GM18861 (cell line): ENCODE measurements around the gene SLC25A26.

Experiments
- ATAC-seq: cut with Tn5 transposase; IDR thresholded peaks from one replicate; pipeline ENCODE4 v1.9.1; 2021; ENCODE audit not compliant: unreplicated experiment

The SLC25A26 gene

DNA sequence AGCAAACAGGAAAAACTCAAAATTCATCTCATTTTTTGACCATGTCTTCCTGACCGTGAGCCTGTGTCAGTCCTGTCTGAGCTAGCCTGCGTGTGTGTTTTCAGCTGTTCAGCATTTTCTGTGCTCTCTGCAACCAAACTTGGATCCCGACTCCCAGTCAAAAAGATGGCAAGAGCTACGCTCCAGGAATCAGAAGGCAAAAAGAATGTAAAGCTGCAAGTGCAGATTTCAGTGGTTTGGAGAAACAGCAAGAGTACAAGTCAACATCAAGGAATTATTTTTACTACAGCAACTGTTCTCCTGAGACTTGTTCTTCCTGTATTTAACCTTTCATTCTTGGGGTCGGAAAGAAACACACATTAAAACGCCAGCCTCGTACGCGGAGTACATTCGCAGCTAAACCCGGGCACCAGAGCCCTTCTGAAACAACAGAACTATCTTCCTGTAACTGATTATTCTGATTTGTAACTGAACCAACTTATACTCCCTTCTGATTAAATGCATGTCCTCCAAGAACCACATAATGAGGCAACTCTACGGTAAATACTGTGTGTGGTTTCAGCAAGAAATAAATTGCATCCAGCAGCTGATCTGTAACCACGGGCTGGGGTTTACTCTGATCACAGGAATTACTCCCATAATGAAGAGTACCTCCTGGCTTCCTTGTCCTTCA is 172.7 kb downstream of the SLC25A26 start:
- ATAC-seq: peak; percentile 8

DNA sequence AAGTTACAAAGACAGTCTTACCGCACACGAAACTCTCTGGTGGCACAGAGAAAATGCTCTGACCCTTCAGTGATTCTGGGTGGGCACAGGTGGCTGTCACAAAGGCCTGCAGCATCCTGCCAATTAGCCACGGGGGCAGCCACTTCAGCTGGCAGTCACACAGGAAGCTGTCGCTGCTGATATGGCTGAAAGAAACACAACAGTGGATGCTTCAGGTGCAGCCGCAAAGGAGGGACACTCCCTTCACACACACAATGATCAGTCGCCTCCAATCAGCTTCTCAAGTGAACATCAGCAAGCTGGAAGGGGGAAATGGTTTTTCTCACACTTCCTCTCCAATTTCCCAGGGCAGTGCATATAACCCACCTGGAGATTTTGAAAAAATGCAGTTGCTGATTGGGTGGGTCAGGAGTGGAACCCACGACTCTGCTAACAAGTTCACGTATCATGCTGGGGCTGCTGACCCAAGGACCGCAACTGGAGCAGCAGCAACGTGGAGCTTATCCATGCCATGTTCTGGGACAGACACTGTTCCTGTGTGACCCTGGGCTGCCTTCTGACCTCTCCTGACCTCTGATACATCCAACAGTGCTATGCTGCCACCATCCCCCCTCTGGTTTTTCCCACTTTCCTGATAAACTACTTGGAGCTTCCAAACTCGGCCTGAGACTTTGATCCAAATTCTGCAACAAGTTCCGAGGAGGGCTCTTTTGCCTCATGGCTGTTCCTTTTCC is 173.4 kb downstream of the SLC25A26 start:
- ATAC-seq: peak; percentile 89

DNA sequence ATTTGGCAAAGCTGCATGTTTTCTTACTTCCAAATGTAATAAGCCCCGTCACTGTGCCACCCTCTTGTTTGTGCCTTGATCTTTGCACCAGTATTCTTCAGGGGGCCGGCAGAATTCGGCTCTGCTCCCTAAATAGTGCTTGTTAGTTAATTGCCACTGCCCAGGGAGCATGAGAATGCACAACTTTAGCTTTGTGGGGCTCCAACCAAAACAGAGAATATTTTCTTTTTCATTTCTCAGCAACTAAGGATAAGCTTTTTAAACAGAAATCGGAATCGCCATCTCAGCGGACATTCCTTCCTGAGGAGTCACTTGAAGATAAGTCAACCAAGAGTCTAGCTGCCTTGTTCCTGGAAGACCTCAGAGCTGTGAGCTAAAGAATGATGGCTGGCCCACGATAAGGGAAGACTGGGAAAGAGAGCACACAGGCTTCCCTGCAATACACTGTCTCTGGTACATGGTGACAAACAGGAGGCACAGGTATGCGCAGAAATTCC is 174.0 kb downstream of the SLC25A26 start:
- ATAC-seq: no peak

DNA sequence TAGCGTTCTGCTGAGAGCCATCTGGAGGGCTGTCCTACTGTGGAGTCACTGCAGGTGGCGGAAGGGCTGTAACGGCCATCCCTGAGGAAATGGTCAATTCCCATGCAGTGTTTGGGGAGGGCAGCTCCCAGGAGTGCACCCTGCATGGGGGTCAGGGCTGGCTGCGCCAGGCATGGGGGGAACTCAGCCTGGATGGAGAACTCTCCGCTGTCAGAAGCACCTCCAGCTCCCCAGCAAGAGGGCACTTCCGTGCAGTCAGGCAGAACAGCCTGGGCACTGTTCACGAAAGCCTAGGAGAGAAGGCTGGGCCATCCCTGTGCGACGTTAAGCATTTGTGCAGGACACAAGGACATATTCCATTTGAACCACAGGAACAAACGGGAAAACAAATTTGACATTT is 174.8 kb downstream of the SLC25A26 start:
- ATAC-seq: no peak

DNA sequence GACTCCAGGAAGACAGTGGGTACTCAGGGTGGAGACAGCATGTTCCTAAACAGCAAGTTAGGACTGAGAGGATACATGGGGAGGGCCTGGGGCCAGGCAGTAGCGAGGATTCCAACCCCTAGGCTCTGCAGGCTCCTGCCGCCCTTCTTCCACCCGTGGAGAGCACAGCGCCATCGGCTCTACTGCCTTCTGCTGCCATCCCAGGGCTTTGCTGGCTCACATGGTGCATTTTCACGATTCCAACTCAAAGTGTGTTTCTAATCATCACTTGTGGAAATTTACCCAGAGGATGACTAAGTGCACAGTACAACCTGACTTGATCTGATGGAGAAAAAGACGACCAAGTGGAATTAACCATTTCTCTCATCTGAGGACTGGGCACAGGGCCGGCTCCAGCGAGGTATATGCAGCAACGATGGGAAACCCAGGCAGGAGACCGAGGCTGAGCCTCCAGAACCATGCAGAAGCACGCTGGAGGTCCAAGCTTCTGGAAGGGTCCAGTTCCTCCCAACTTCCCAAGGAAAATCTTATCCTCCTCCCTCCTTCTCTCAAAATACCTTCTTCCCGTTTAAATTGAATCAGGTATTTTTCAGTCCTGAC is 175.5 kb downstream of the SLC25A26 start:
- ATAC-seq: no peak

DNA sequence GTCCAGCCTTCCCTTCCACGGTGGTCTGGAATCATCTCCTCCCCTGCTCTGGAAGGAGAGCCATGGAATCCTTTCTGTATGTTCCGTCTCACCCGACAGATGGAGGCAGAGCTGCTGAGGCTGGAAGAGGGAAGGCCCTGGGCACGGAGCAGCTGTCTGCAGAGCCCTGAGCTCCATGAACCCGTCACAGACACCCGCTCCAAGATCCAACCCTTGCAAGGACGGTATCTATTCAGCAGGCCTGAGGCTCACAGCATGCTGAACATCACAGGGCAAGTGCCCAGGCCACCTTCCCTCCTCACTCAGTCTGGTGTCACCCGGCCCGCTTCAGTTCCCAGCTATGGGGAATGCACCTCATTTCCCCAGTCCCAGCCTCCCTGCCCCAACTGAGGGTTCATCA is 176.1 kb downstream of the SLC25A26 start:
- no peak for ATAC-seq

DNA sequence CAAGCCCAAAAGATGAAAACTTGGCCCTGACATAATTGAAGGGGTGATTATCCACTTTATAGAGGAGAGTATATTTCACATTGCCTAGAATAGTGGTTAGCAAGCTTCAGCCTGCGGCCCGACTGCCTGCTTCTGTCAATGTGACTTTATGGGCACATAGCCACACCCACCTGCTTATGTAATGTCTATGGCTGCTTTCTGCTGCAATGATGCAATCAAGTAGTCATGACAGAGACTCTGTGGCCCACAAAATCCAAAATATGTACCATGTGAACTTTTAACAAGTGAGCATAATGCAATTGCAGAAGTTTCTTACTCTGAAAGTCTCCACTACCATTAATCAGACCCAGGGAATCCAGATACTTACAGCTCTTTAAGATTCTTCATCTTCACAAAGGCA is 176.9 kb downstream of the SLC25A26 start:
- ATAC-seq: no peak

DNA sequence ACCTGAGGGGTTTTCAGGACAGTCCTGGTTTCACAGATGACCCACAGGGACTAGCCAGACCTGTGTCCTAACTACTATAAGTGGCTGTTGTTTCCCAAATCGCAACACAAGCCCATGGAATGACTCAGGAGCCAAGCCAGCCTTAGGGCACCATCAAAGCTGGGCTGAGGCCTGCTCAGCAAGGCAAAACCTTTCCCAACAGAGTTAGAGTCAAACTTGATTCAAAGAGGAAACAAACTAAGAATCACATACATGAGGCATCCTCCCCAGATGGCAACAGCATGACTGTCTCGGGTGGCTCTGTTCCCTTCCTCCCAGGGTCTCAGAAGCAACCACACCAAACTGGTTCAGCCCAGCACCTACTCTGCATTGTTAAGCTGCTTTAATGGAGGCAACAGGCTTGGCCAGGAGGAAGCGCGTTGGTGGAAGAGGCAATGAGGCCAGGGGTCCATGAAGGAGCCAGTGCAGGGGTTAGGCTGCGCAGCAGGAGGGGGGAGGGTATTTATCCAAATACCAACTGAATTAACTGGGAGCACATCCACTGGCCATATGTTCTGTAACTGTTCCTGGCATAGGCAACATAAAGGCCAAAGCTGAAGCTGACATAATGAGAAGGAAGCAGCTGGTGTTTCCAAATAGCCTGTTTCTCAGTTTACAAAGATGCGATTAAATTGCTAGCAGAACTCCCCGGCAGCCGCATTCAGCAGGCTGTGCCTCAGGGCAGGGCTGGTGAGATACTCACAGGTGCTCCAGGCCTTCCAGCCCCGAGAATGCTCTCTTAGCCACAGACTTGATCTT is 177.6 kb downstream of the SLC25A26 start:
- no peak for ATAC-seq

DNA sequence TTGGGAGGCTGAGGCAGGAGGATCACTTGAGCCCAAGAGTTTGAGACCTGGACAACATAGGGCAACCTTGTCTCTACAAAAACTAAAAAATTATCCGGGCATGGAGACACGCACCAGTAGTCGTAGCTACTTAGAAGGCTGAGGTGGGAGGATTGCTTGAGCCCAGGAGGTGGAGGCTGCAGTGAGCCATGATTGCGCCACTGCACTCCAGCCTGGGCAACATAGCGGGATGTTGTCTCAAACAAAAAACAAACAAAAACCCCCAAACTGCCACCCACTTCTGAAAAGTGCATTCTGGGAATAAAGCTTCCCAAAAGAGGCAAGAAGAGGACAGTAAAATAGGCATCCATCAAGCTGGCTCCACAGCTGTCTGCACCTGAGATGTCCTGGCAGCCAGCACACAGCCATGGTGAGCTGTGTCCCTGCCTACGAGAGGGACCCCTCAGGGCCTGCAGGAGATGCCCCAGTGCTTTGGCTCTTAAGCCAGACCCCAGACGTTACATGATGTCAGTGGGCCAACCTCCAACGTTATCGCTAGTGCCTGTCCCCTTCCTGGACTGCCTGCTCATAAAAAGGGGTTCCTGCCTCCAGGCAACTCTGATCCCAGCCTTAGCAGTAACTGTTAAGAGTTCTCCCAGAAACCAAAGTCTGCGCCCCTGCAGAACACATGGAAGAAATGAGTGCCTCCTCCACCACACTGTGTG is 178.9 kb downstream of the SLC25A26 start:
- no peak for ATAC-seq

DNA sequence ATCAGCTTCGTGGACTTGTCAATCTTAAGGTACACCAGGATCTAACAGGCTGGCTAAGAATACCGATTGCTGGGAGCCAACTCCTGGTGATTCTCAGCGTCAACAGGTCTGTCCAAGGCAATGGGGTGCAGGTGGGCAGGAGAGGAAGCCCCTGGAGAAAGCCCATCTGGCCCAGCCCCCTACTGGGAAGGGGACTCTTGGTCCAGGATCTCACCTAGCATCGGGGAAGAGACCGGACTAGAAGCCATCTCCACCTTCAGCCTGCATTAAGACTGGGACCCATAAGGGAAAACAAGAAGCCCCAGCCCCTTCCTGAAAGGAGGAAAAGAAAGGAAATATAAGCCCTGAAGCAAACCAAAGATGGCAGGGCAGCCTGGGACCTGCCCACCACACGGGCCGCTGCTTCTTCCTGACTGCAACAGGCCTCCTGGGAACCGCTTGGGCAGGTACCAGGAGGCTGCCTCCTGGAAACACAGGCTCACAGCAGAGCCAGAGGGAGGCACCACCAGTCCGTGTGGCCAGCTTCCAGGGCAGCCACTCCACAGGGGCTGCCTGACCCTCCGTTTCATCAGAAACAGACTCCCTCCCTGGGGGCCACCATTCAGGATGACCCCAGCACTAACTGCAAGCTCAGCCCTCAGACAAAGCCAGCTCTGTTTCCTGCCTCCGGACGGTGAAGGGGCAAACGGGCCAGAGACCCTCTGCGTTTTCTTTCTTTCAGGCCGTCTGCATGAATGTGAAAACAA is 179.8 kb downstream of the SLC25A26 start:
- no peak for ATAC-seq

DNA sequence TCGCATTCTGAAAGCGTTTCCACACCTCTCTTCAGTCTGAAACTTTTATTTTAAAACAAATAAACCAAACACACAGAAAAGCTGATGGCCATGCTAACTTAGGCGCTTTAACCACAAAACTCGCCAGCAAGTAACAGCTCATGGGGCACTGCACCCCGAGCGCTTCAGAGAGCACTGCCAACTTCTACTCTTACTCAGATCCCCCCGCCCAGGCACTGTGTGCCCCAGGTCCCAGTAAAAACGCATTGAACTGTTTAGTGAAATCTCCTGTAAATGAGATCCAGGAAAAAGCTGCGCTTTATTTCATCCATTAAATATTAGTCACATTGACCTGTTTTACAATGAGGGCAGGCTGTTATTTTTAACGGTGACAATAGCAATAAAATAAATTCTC is 180.4 kb downstream of the SLC25A26 start:
- ATAC-seq: no peak

DNA sequence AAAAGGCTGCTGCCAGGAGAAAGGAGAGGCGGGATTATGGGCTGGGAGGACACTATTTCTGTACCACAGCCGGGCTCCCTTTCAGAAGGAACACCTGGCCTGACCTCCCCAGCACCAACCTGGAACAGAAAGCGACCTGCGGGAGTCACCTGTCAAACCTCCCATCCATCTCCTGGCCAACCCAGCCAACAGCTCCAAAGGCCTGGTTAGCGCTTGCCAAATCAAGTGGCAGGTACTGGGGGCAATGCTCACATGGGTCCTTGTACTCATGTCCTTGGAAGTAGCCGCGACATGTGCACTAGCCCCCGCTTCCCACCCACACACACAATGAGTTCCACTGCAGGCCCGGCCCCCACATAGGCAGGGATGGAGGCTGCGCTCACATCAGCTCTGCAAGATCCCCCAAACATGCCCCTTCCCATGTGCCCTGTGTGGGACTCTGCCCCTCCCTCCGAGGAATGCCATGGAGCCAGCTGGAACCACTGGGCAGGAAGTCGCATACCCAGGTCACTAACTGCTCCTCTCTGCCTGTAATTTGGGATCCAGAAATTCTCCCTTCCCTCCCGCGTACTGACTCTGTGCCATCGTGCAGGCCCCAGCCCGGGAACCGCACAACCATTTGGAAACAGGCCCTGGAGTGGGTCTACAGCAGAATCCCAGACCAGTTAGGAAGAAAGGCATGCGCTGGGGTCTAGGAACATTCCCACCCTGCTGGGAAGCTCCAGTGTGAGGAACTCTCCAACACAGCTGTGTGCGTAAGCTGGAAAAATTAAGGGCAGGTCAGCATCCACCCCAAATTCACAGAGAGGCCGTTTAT is 181.1 kb downstream of the SLC25A26 start:
- no peak for ATAC-seq

DNA sequence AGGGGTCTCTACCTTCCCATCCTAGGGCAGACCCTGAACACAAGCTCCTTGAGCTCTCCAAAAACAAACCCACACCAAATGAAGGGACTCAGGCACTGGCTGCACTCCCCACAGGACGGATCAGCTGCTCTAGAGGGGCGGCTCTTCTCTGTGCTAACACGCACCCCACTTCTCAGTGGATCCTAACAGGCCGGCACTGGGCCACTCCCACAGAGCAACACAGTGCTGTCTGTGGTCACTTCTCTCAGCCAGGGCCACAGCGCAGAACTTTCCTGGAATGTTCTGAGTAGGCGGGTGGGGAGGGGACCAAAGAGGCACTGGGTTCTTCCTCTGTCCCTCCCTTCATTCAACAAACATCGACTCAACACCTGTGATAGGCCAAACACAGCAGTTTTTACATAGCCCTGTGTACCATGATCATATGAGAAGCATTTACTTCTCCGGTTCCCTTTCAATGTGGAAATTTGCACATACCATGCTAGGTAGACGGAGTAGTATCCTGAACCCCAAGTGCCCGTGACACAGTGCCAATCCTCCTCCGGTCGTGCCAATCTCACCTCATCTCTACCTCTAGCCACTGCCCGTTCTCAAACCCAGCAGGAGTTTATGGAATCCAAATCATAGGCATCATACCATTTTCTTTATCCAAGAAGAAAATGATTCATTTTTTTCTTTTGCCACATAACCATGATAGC is 181.9 kb downstream of the SLC25A26 start:
- no peak for ATAC-seq

DNA sequence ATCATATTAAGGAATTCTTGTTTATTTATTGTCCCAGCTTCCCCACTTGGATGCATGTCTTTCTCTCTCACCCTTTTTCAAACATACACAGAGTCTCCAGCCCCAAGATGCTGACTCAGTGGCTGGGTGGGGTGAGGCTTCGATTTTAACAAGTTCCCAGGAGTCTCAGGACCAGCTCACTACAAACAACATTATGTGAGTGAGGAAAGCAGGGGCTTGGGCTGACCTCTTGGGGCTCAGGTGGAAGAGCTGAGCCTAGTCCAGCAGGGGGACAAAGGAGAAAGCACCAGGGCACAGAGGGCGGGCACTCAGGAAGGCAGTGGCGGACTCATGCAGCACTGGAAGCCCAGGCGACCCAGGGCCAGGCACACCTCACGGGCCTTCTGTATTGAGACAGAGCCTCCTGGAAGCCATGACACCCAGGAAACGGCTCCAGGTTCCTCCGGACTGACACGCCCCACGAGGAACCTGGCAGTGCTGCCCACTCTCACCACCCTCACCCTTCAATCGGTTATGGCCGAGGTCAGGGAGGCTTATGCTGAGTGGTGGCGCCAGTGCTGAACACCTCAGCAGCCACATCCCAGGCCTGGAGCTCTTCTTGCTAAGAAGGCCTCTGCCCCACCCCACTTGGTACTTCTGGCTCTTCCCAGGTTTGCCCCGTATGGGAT is 182.7 kb downstream of the SLC25A26 start:
- ATAC-seq: no peak

DNA sequence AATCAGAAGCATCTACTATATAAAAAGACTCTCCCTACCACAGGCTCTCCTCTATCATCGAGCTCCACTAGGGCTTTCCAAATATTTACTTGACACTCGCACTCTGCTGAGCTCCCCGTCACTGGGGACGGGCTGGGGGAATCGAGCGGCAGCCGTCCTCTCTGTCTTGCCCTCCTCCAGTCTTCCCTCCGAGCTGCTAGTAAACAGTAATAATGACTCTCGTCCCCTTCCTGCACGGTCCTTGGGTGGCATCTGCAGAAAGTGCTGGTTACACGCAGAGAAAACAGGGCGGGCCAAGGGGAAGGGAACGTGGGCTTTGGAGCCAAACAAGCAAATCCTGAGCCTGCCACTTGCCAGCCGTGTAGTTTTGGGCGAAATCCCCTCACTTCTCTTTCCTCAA is 183.4 kb downstream of the SLC25A26 start:
- no peak for ATAC-seq

DNA sequence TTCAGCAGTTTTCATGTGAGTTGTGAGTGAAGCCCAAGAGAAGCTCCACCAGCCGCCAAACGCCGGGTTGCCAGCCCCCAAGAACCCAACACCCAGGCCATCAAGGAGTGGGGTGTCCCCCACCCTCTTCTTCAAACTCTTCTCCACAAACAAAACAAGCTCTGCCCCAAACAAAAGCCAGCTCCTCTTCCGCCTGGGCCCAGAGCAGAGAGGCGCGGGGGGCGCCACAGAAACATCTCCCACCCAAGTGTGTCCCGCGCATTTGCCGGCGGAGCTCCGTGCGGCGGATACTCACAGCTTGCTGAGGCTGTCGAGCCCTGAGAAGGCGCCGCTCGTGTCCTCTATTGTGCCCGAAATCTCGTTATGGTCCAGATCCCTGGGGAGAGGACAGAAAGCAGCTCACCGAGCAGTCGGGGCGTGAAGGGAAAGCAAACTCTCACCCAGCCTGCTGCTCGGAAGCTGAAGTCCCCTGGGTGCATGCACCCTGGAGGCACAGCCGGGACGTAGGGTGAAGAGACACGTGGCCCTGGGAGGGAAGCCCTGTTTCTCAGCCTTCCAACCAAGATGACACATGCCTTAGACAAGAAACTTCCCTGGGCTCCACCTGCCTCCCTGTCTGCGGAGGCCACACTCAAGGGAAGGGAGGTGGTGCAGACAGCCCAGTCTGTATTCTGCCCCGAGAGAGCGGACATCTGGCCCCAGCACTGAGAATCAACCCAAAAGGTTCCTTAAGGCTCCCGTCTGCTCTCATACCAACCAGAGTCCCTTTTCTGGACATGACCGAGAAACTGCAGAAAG is 184.3 kb downstream of the SLC25A26 start:
- no peak for ATAC-seq

DNA sequence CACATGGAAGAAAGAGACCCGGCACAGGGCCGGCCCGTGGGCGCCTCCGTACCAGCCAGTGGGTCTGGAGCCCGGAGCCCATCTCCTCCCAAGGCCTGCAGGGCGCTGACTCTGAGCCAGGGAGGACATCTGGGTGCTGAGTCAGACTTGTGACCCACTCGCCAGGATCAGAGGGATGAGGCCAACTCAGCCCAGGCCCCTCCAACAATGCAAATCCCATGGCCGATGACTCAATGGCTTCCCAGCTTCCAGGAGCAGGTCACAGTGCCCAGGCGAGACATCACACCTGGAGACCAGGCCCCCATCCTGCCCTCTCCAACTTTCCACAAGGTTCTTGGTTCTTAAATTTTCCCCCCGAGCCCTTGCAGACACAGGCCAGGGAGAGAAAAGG is 184.9 kb downstream of the SLC25A26 start:
- ATAC-seq: no peak
